ENCODE measurements around the gene PHOSPHO1.

PHOSPHO1 gene

GRCh38 chr17:49218941-49219913, 11.4 kb downstream of the PHOSPHO1 start:
- DNase-seq (ENCODE audit: low read depth) = no peak

- DNase-seq (ENCODE audit: low read depth) = peak; percentile 52
Measured at GRCh38 chr17:49217651-49218413, 12.8 kb downstream of the PHOSPHO1 start.

GRCh38 chr17:49216953-49217650, 13.5 kb downstream of the PHOSPHO1 start:
- DNase-seq (ENCODE audit: low read depth) = no peak

GRCh38 chr17:49216482-49216881, 14.1 kb downstream of the PHOSPHO1 start:
- no peak for DNase-seq (ENCODE audit: low read depth)

- DNase-seq (ENCODE audit: low read depth) = no peak
Measured at GRCh38 chr17:49214676-49215360, 15.8 kb downstream of the PHOSPHO1 start.

- no peak for DNase-seq (ENCODE audit: low read depth)
Measured at GRCh38 chr17:49213847-49214246, 16.7 kb downstream of the PHOSPHO1 start.

- no peak for DNase-seq (ENCODE audit: low read depth)
Measured at GRCh38 chr17:49213399-49213798, 17.2 kb downstream of the PHOSPHO1 start.

- DNase-seq (ENCODE audit: low read depth) = peak; percentile 35
Measured at GRCh38 chr17:49210158-49211029, 20.2 kb downstream of the PHOSPHO1 start, which contains the start of the genes ABI3 and GNGT2. Gene ABI3 (plus strand): TSS chr17:49210707. CDS start chr17:49210725, 18 bp downstream. Gene GNGT2 (minus strand): TSS chr17:49210574. CDS start chr17:49207422, 3,152 bp downstream.

GRCh38 chr17:49209061-49209571, 21.5 kb downstream of the PHOSPHO1 start:
- DNase-seq (ENCODE audit: low read depth) = no peak

GRCh38 chr17:49204516-49204915, 26.1 kb downstream of the PHOSPHO1 start:
- DNase-seq (ENCODE audit: low read depth) = no peak

- DNase-seq (ENCODE audit: low read depth) = no peak
Measured at GRCh38 chr17:49203796-49204195, 26.8 kb downstream of the PHOSPHO1 start.

- DNase-seq (ENCODE audit: low read depth) = no peak
Measured at GRCh38 chr17:49201481-49201927, 29.1 kb downstream of the PHOSPHO1 start.

- DNase-seq (ENCODE audit: low read depth) = no peak
Measured at GRCh38 chr17:49200423-49201083, 30.0 kb downstream of the PHOSPHO1 start.

- no peak for DNase-seq (ENCODE audit: low read depth)
Measured at GRCh38 chr17:49198211-49198610, 32.4 kb downstream of the PHOSPHO1 start.

GRCh38 chr17:49197346-49197998, 33.1 kb downstream of the PHOSPHO1 start:
- no peak for DNase-seq (ENCODE audit: low read depth)

- no peak for DNase-seq (ENCODE audit: low read depth)
Measured at GRCh38 chr17:49196520-49196919, 34.1 kb downstream of the PHOSPHO1 start.

GRCh38 chr17:49195751-49196150, 34.8 kb downstream of the PHOSPHO1 start:
- DNase-seq (ENCODE audit: low read depth) = no peak

GRCh38 chr17:49194297-49194607, 36.3 kb downstream of the PHOSPHO1 start:
- DNase-seq (ENCODE audit: low read depth) = no peak
